Fibroblast of mammary gland (primary cell): ENCODE data around the gene MGAT5.

Source experiments
- DNase-seq: peaks from one replicate; pipeline ENCODE4 v3.0.0-alpha.2; 2010; ENCODE audit warnings: low read depth
- H3K4me3 ChIP-seq: 2 replicates; pipeline ENCODE4 v1.5.1; 2011; ENCODE audit warnings: low read depth, mild to moderate bottlenecking, low read length, moderate library complexity; ENCODE audit not compliant: control insufficient read depth
- CTCF ChIP-seq: conservative IDR thresholded peaks from 2 replicates; pipeline ENCODE4 v1.5.1; 2011; ENCODE audit warnings: low read depth, low read length, inconsistent platforms; ENCODE audit not compliant: control insufficient read depth, insufficient read depth

MGAT5 gene

GRCh38 chr2:134491771-134492441, 238.0 kb downstream of the MGAT5 start:
- no peak for TF ChIP-seq CTCF
- no peak overlapping the region for H3K4me3 ChIP-seq
- DNase-seq = no peak

GRCh38 chr2:134493797-134494196, 239.9 kb downstream of the MGAT5 start:
- TF ChIP-seq CTCF = no peak
- no peak for DNase-seq
- no peak overlapping the region for H3K4me3 ChIP-seq

GRCh38 chr2:134498654-134499053, 244.8 kb downstream of the MGAT5 start:
- no peak overlapping the region for H3K4me3 ChIP-seq
- no peak for DNase-seq
- TF ChIP-seq CTCF = no peak

- no peak for DNase-seq
- TF ChIP-seq CTCF = no peak
Observed at GRCh38 chr2:134499307-134499926, 245.5 kb downstream of the MGAT5 start.

GRCh38 chr2:134500211-134500935, 246.5 kb downstream of the MGAT5 start:
- no peak for TF ChIP-seq CTCF
- no peak for DNase-seq
- no peak overlapping the region for H3K4me3 ChIP-seq

More at GRCh38 chr2:134499307-134499926, 245.5 kb downstream of the MGAT5 start:
- no peak overlapping the region for H3K4me3 ChIP-seq

GRCh38 chr2:134501476-134502091, 247.7 kb downstream of the MGAT5 start:
- no peak for DNase-seq
- TF ChIP-seq CTCF = no peak
- no peak overlapping the region for H3K4me3 ChIP-seq
